Right lobe of liver (tissue), 4 donors: ENCODE data around the gene SCNN1B.

Experiments
- POLR2A ChIP-seq: fragments of 450-650 bp; IDR thresholded peaks from one replicate; pipeline ENCODE4 v1.6.1; 2017; ENCODE audit warnings: antibody characterized with exemption, mild to moderate bottlenecking
- TF ChIP-seq, protein P1 (sequence below), 4 donors: fragments of 200-600 bp in 3 of 4; fragments of 450-650 bp in 1 of 4; IDR thresholded peaks; one replicate each; pipeline versions ENCODE4 v1.5.1 to v1.8.0; 2016 to 2022; ENCODE audit warnings: antibody characterized with exemption in 4 of 4, mild to moderate bottlenecking in 2 of 4
- donor health status: DM: no; HTN: no; CAD: no.
- donor health status: DM: no; HTN: no; CAD: no.
- donor health status: DM: no; HTN: yes; CAD: no.

DNA sequence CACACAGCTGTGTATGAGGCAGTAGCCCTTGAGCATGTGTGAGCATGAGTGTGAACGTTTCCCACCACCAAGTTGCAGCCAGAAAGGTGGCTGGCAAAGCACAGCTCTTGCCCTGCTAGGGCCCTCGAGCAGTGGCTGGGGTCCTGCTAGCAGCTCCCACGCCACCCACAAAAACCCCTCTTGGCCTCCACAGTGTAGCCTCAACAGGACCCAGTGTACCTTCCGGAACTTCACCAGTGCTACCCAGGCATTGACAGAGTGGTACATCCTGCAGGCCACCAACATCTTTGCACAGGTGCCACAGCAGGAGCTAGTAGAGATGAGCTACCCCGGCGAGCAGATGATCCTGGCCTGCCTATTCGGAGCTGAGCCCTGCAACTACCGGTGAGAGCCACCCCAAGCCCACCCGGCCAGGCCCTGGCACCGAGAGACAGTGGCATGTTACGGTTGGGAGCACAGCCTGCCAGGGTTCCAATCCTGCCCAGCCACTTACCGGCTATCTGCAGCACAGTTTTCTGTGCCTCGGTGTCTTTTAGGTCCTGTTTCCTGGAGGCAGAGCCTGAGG is 53.1 kb downstream of the SCNN1B start:
- TF ChIP-seq, protein P1, sequence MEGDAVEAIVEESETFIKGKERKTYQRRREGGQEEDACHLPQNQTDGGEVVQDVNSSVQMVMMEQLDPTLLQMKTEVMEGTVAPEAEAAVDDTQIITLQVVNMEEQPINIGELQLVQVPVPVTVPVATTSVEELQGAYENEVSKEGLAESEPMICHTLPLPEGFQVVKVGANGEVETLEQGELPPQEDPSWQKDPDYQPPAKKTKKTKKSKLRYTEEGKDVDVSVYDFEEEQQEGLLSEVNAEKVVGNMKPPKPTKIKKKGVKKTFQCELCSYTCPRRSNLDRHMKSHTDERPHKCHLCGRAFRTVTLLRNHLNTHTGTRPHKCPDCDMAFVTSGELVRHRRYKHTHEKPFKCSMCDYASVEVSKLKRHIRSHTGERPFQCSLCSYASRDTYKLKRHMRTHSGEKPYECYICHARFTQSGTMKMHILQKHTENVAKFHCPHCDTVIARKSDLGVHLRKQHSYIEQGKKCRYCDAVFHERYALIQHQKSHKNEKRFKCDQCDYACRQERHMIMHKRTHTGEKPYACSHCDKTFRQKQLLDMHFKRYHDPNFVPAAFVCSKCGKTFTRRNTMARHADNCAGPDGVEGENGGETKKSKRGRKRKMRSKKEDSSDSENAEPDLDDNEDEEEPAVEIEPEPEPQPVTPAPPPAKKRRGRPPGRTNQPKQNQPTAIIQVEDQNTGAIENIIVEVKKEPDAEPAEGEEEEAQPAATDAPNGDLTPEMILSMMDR (IDR thresholded peaks at IDR 0.05), result no peak
- no peak for TF ChIP-seq POLR2A
